Mesendoderm (in vitro differentiated cells): ENCODE measurements around the gene RNF168.

Experiments
- DNase-seq: peaks from one replicate; pipeline ENCODE4 v3.0.0; 2013
- H2AK5ac ChIP-seq: 2 replicates; pipeline ENCODE4 v1.6.1; 2013; ENCODE audit warnings: low read length, inconsistent platforms
- H2BK120ac ChIP-seq: 2 replicates; pipeline ENCODE4 v1.6.1; 2013; ENCODE audit warnings: low read depth, mild to moderate bottlenecking, low read length, moderate library complexity, mixed read lengths
- H2BK15ac ChIP-seq: replicated peaks from 2 replicates; pipeline ENCODE4 v1.6.1; 2013; ENCODE audit warnings: low read depth, mild to moderate bottlenecking, moderate library complexity
- H2BK5ac ChIP-seq: 2 replicates; pipeline ENCODE4 v1.6.1; 2013; ENCODE audit warnings: low read length, inconsistent platforms
- H3K18ac ChIP-seq: 2 replicates; pipeline ENCODE4 v1.6.1; 2013; ENCODE audit warnings: mild to moderate bottlenecking, low read length, mixed read lengths
- H3K23ac ChIP-seq: one replicate; pipeline ENCODE4 v1.6.1; 2013; ENCODE audit warnings: low read length
- H3K27ac ChIP-seq: 2 replicates; pipeline ENCODE4 v1.5.1; 2013; ENCODE audit warnings: low read depth, mild to moderate bottlenecking, inconsistent platforms, low read length, moderate library complexity
- H3K27me3 ChIP-seq: 2 replicates; pipeline ENCODE4 v1.6.1; 2013; ENCODE audit warnings: low read length, control low read depth, mild to moderate bottlenecking, inconsistent platforms; ENCODE audit not compliant: insufficient read depth, poor library complexity
- H3K36me3 ChIP-seq: 2 replicates; pipeline ENCODE4 v1.6.1; 2013; ENCODE audit warnings: low read length, inconsistent platforms; ENCODE audit not compliant: control insufficient read depth, insufficient read depth
- H3K4ac ChIP-seq: one replicate; pipeline ENCODE4 v1.6.1; 2013; ENCODE audit warnings: low read depth, mild to moderate bottlenecking, low read length, moderate library complexity
- H3K4me1 ChIP-seq: 2 replicates; pipeline ENCODE4 v1.6.1; 2013; ENCODE audit warnings: low read depth, low read length, inconsistent platforms; ENCODE audit not compliant: control insufficient read depth
- H3K4me2 ChIP-seq: 2 replicates; pipeline ENCODE4 v1.6.1; 2013; ENCODE audit warnings: low read length
- H3K4me3 ChIP-seq: 2 replicates; pipeline ENCODE4 v1.5.1; 2013; ENCODE audit warnings: mild to moderate bottlenecking, low read length
- H3K56ac ChIP-seq: one replicate; pipeline ENCODE4 v1.6.1; 2013; ENCODE audit warnings: low read length
- H3K79me1 ChIP-seq: 2 replicates; pipeline ENCODE4 v1.6.1; 2013; ENCODE audit warnings: low read length, inconsistent platforms
- H3K79me2 ChIP-seq: 2 replicates; pipeline ENCODE4 v1.6.1; 2013; ENCODE audit warnings: mild to moderate bottlenecking, low read length; ENCODE audit not compliant: control insufficient read depth, insufficient read depth
- H3K9ac ChIP-seq: 2 replicates; pipeline ENCODE4 v1.6.1; 2013; ENCODE audit warnings: low read length, inconsistent platforms
- H4K5ac ChIP-seq: one replicate; pipeline ENCODE4 v1.6.1; 2013; ENCODE audit warnings: low read length
- H4K8ac ChIP-seq: one replicate; pipeline ENCODE4 v1.6.1; 2013; ENCODE audit warnings: low read depth, mild to moderate bottlenecking, control low read depth, low read length, moderate library complexity
- WGBS: extraction: QIAGEN DNeasy Blood & Tissue Kit; methylation state at CpG from one replicate; pipeline ENCODE4 v1.1.7; 2013; ENCODE audit warnings: low lambda C conversion rate, missing lambda C conversion rate; ENCODE audit not compliant: insufficient coverage; ENCODE audit errors: extremely low coverage; 5-methylcytosine and 5-hydroxymethylcytosine counted together

RNF168 gene

DNA sequence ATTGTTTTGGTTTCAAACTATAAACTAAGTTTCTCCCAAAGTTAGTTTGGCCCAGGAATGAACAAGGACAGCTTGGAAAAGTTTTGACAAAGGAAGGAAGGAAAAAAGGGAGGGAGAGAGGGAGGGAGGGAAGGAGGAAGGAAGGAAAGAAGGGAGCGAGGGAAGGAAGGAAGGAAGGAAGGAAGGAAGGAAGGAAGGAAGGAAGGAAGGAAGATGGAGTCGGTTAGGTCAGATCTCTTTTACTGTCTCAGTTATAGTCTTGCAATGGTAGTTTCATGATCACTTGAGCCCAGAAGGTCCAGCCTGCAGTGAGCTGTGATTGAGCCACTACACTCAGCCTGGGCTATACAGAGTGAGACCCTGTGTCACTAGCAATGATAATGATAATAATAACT is 59.1 kb downstream of the RNF168 start:
- no peak overlapping the region for H2BK5ac ChIP-seq
- no peak overlapping the region for H3K23ac ChIP-seq
- no peak overlapping the region for H3K4ac ChIP-seq
- no peak for DNase-seq
- WGBS = no CpG with 5 or more reads among the region's 2 CpGs
- H4K8ac ChIP-seq = no peak overlapping the region
- H4K5ac ChIP-seq = no peak overlapping the region
- H3K79me2 ChIP-seq = no peaks in the 10 kb centered on the region
- H3K27me3 ChIP-seq = no peaks in the 10 kb centered on the region
- no peak overlapping the region for H3K4me3 ChIP-seq
- H3K79me1 ChIP-seq = no peaks in the 10 kb centered on the region
- H3K9ac ChIP-seq = no peak overlapping the region
- no peak overlapping the region for H2BK120ac ChIP-seq
- no peaks in the 10 kb centered on the region for H3K4me1 ChIP-seq
- no peak overlapping the region for H3K56ac ChIP-seq
- no peak overlapping the region for H2AK5ac ChIP-seq
- no peak overlapping the region for H2BK15ac ChIP-seq
- no peak overlapping the region for H3K4me2 ChIP-seq
- H3K27ac ChIP-seq = no peak overlapping the region
- H3K18ac ChIP-seq = no peak overlapping the region
- no peaks in the 10 kb centered on the region for H3K36me3 ChIP-seq

DNA sequence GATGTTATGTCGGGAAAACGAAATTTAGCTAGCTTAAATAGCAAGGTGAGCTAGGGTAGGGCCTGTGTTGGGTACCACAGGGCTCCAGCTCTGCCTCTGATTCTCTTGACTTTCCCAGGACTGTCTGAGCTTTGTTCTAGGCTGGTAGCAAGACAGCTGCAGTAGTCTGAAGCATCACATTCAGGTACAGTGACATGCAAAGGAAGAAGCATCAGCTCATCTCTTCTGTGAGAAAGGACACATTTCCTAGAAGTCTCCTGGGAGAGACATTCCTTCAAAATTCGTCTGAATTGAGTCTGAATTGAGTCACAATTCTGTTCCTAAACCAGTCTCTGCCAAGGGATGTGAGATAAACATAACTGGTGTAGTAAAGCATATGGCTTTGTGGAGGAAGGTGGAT is 62.9 kb downstream of the RNF168 start:
- H3K4me1 ChIP-seq = no peaks in the 10 kb centered on the region
- H4K8ac ChIP-seq = no peak overlapping the region
- H3K36me3 ChIP-seq = no peaks in the 10 kb centered on the region
- H2AK5ac ChIP-seq = no peak overlapping the region
- H3K4me3 ChIP-seq = no peak overlapping the region
- no peak for DNase-seq
- no peak overlapping the region for H3K9ac ChIP-seq
- H3K79me1 ChIP-seq = no peaks in the 10 kb centered on the region
- H3K79me2 ChIP-seq = no peaks in the 10 kb centered on the region
- no peak overlapping the region for H3K4me2 ChIP-seq
- H3K18ac ChIP-seq = no peak overlapping the region
- no peak overlapping the region for H3K27ac ChIP-seq
- no CpG with 5 or more reads among the region's 3 CpGs for WGBS
- H2BK120ac ChIP-seq = no peak overlapping the region
- H4K5ac ChIP-seq = no peak overlapping the region
- H3K23ac ChIP-seq = no peak overlapping the region
- no peak overlapping the region for H3K56ac ChIP-seq
- H2BK15ac ChIP-seq = no peak overlapping the region
- no peaks in the 10 kb centered on the region for H3K27me3 ChIP-seq
- no peak overlapping the region for H3K4ac ChIP-seq
- no peak overlapping the region for H2BK5ac ChIP-seq

- Histone ChIP-seq H3K36me3 (no peaks in the 10 kb centered on the region), H3K79me1 (no peaks in the 10 kb centered on the region), H3K56ac (no peak overlapping the region), H3K4me1 (no peaks in the 10 kb centered on the region), H2BK5ac (no peak overlapping the region), H3K27ac (no peak overlapping the region), H2AK5ac (no peak overlapping the region), H3K4ac (no peak overlapping the region), H2BK120ac (no peak overlapping the region), H3K79me2 (no peaks in the 10 kb centered on the region), H4K8ac (no peak overlapping the region), H2BK15ac (no peak overlapping the region), H3K4me2 (no peak overlapping the region), H3K18ac (no peak overlapping the region), H3K27me3 (no peaks in the 10 kb centered on the region), H3K9ac (no peak overlapping the region), H3K23ac (no peak overlapping the region), H4K5ac (no peak overlapping the region), H3K4me3 (no peak overlapping the region)
- WGBS = no CpG with 5 or more reads among the region's 6 CpGs
- DNase-seq = no peak
Measured at GRCh38 chr3:196440041-196440537, 63.5 kb downstream of the RNF168 start.

GRCh38 chr3:196432137-196432879 is 71.3 kb downstream of the RNF168 start, which contains the start of gene UBXN7:
Gene UBXN7 (minus strand): TSS chr3:196432427. CDS start chr3:196432399, 28 bp downstream.
- Histone ChIP-seq H4K8ac (no peak within 1 kb of the TSS), H3K4me3 (peak within 1 kb of the TSS; percentile 71), H3K9ac (peak within 1 kb of the TSS; percentile 81), H2BK15ac (no peak within 1 kb of the TSS), H3K79me1 (peaks cover 2% of the 10 kb centered on the region), H3K27me3 (no peaks in the 10 kb centered on the region), H3K23ac (no peak within 1 kb of the TSS), H4K5ac (no peak within 1 kb of the TSS), H3K4me1 (no peaks in the 10 kb centered on the region), H3K36me3 (no peaks in the 10 kb centered on the region), H2AK5ac (no peak within 1 kb of the TSS), H3K4ac (peak within 1 kb of the TSS; percentile 81), H2BK5ac (peak within 1 kb of the TSS; percentile 3), H3K79me2 (peaks cover 38% of the 10 kb centered on the region), H3K27ac (peak within 1 kb of the TSS; percentile 73), H3K4me2 (peak within 1 kb of the TSS; percentile 73), H3K56ac (peak within 1 kb of the TSS; percentile 85), H2BK120ac (peak within 1 kb of the TSS; percentile 79), H3K18ac (peak within 1 kb of the TSS; percentile 66)
- DNase-seq = peak; percentile 97
- no CpG with 5 or more reads among the region's 67 CpGs for WGBS

- peak overlapping the region; percentile 81 for H3K4ac ChIP-seq
- peak overlapping the region; percentile 85 for H3K56ac ChIP-seq
- H3K27me3 ChIP-seq = no peaks in the 10 kb centered on the region
- peaks cover 2% of the 10 kb centered on the region for H3K79me1 ChIP-seq
- H3K4me3 ChIP-seq = peak overlapping the region; percentile 71
- H3K4me1 ChIP-seq = no peaks in the 10 kb centered on the region
- H2AK5ac ChIP-seq = no peak overlapping the region
- no CpG with 5 or more reads among the region's 50 CpGs for WGBS
- peak overlapping the region; percentile 81 for H3K9ac ChIP-seq
- peak overlapping the region; percentile 6 for H3K27ac ChIP-seq
- no peak overlapping the region for H4K5ac ChIP-seq
- H2BK5ac ChIP-seq = peak overlapping the region; percentile 3
- no peak overlapping the region for H4K8ac ChIP-seq
- peak overlapping the region; percentile 9 for H3K18ac ChIP-seq
- no peak overlapping the region for H2BK15ac ChIP-seq
- peak overlapping the region; percentile 73 for H3K4me2 ChIP-seq
- DNase-seq = peak; percentile 38
- no peaks in the 10 kb centered on the region for H3K36me3 ChIP-seq
- peaks cover 44% of the 10 kb centered on the region for H3K79me2 ChIP-seq
- peak overlapping the region; percentile 79 for H2BK120ac ChIP-seq
- no peak overlapping the region for H3K23ac ChIP-seq
Measured at GRCh38 chr3:196431181-196432136, 72.1 kb downstream of the RNF168 start.
